H1 (cell line): ENCODE results near the gene GLIPR2. TPM values are rescaled to one million over a fixed set of nuclear protein-coding genes. Genes with fewer than 3 reads are reported as not detected.
A peak's percentile ranks its signal among the peaks of the same experiment; 100 is the strongest.

Experiments
- CTCF ChIA-PET: fragments of 300-600 bp; sonication (Branson Sonifier 250); formaldehyde crosslinking; loops from one replicate; lab custom pipeline; 2021; ENCODE audit not compliant: partially characterized antibody; lab: Charles Lee
- POLR2A ChIA-PET: fragments of 300-600 bp; sonication (Branson Sonifier 250); formaldehyde crosslinking; loops from one replicate; lab custom pipeline; 2021; ENCODE audit warnings: inconsistent platforms; ENCODE audit not compliant: partially characterized antibody; lab: Charles Lee
- DNase-seq, 2 experiments: peaks; one replicate each; pipeline versions ENCODE4 v3.0.0 to v3.0.0-alpha.2; 2010 to 2022; ENCODE audit warnings: low spot score in 2 of 2, low read depth in 1 of 2, mixed read lengths in 1 of 2
- FAIRE-seq: peaks from 2 replicates; lab custom pipeline; 2011; peaks lifted over from hg19 to GRCh38; lab: Jason Lieb, UNC
- H2AFZ ChIP-seq: 2 replicates; pipeline ENCODE4 v1.8.1; 2012; ENCODE audit warnings: low read length, inconsistent platforms
- H2AK5ac ChIP-seq: 2 replicates; pipeline ENCODE4 v1.6.1; 2013; ENCODE audit warnings: low read depth, low read length
- H2BK120ac ChIP-seq: replicated peaks from 2 replicates; pipeline ENCODE3; 2013; ENCODE audit warnings: low read depth, low read length, inconsistent platforms
- H2BK12ac ChIP-seq: 2 replicates; pipeline ENCODE4 v1.6.1; 2013; ENCODE audit warnings: low read depth, low read length
- H2BK15ac ChIP-seq: 2 replicates; pipeline ENCODE4 v1.6.1; 2013; ENCODE audit warnings: low read length
- H2BK20ac ChIP-seq: 2 replicates; pipeline ENCODE4 v1.6.1; 2013; ENCODE audit warnings: low read length
- H2BK5ac ChIP-seq: 2 replicates; pipeline ENCODE4 v1.6.1; 2013; ENCODE audit warnings: low read depth, low read length
- H3K14ac ChIP-seq: 2 replicates; pipeline ENCODE4 v1.6.1; 2013; ENCODE audit warnings: inconsistent platforms; ENCODE audit not compliant: insufficient read length
- H3K18ac ChIP-seq: 2 replicates; pipeline ENCODE4 v1.6.1; 2013; ENCODE audit warnings: low read length; ENCODE audit errors: extremely low read depth
- H3K23ac ChIP-seq: 2 replicates; pipeline ENCODE4 v1.6.1; 2013; ENCODE audit warnings: inconsistent platforms; ENCODE audit not compliant: insufficient read length
- H3K23me2 ChIP-seq: 2 replicates; pipeline ENCODE4 v1.6.1; 2013; ENCODE audit warnings: low read depth, low read length
- H3K27ac ChIP-seq: 2 replicates; pipeline ENCODE4 v1.6.1; 2011; ENCODE audit warnings: low read depth, low read length, inconsistent platforms
- H3K27me3 ChIP-seq, 4 experiments: replicated peaks in 1 of 4; 1 replicate in 1 of 4; 2 replicates in 3 of 4; pipeline versions ENCODE4 v1.6.1 to v1.8.1; 2011 to 2013; ENCODE audit warnings: low read length in 3 of 4, mild to moderate bottlenecking in 3 of 4, inconsistent platforms in 2 of 4, mixed read lengths in 2 of 4, moderate library complexity in 1 of 4; ENCODE audit not compliant: control insufficient read depth in 3 of 4, insufficient read depth in 3 of 4; ENCODE audit errors: extremely low read depth in 1 of 4
- H3K36me3 ChIP-seq, 4 experiments: 2 replicates each; pipeline versions ENCODE4 v1.6.1 to v1.8.1; 2011 to 2013; ENCODE audit warnings: mild to moderate bottlenecking in 4 of 4, low read length in 3 of 4, moderate library complexity in 2 of 4, control low read depth in 1 of 4, inconsistent platforms in 1 of 4; ENCODE audit not compliant: insufficient read depth in 4 of 4, control insufficient read depth in 2 of 4
- H3K4ac ChIP-seq: replicated peaks from 2 replicates; pipeline ENCODE3; 2013; ENCODE audit warnings: low read length, low read depth, mixed read lengths, inconsistent platforms; ENCODE audit not compliant: insufficient read length
- H3K4me1 ChIP-seq, 4 experiments: replicated peaks in 1 of 4; 1 replicate in 1 of 4; 2 replicates in 3 of 4; pipeline versions ENCODE4 v1.6.1 to v1.8.1; 2011 to 2013; ENCODE audit warnings: low read length in 3 of 4, inconsistent platforms in 2 of 4, mixed read lengths in 1 of 4; ENCODE audit not compliant: insufficient read depth in 4 of 4, control insufficient read depth in 3 of 4
- H3K4me2 ChIP-seq, 2 experiments: 2 replicates each; pipeline versions ENCODE4 v1.6.1 to v1.8.1; 2011 to 2013; ENCODE audit warnings: low read depth in 2 of 2, low read length in 2 of 2, control low read depth in 1 of 2, inconsistent platforms in 1 of 2, mild to moderate bottlenecking in 1 of 2; ENCODE audit not compliant: insufficient read depth in 1 of 2
- H3K4me3 ChIP-seq, 4 experiments: fragments of 200-600, 300-600 bp in 1 of 4; sonication (generic), shearing (Covaris generic), sonication (Bioruptor Twin) in 1 of 4; 2 replicates each; pipeline versions ENCODE4 v1.5.1 to v1.8.1; 2011 to 2016; ENCODE audit warnings: low read length in 4 of 4, low read depth in 3 of 4, control low read depth in 2 of 4, inconsistent platforms in 2 of 4, mild to moderate bottlenecking in 2 of 4, mixed read lengths in 1 of 4, moderate library complexity in 1 of 4; ENCODE audit not compliant: insufficient read depth in 2 of 4; ENCODE audit errors: extremely low read depth in 1 of 4
- H3K56ac ChIP-seq: replicated peaks from 2 replicates; pipeline ENCODE3; 2013; ENCODE audit warnings: low read depth, mild to moderate bottlenecking, mixed read lengths, low read length, inconsistent platforms; ENCODE audit not compliant: insufficient read length
- H3K79me1 ChIP-seq: 2 replicates; pipeline ENCODE4 v1.6.1; 2013; ENCODE audit warnings: low read depth, low read length, control low read depth
- H3K79me2 ChIP-seq, 2 experiments: 2 replicates each; pipeline versions ENCODE4 v1.6.1 to v1.8.1; 2012 to 2013; ENCODE audit warnings: low read length in 2 of 2, mild to moderate bottlenecking in 2 of 2, inconsistent platforms in 1 of 2; ENCODE audit not compliant: insufficient read depth in 2 of 2, control insufficient read depth in 1 of 2
- H3K9ac ChIP-seq, 4 experiments: replicated peaks in 1 of 4; 1 replicate in 1 of 4; 2 replicates in 3 of 4; pipeline versions ENCODE4 v1.6.1 to v1.8.1; 2011 to 2013; ENCODE audit warnings: low read depth in 3 of 4, low read length in 3 of 4, control low read depth in 2 of 4, mild to moderate bottlenecking in 2 of 4, moderate library complexity in 2 of 4, inconsistent platforms in 1 of 4; ENCODE audit errors: extremely low read depth in 1 of 4
- H3K9me3 ChIP-seq, 2 experiments: 2 replicates each; pipeline versions ENCODE4 v1.6.1 to v1.8.1; 2012 to 2013; ENCODE audit warnings: mild to moderate bottlenecking in 2 of 2, moderate library complexity in 2 of 2, control low read depth in 1 of 2, inconsistent platforms in 1 of 2, low read depth in 1 of 2, low read length in 1 of 2, mixed read lengths in 1 of 2; ENCODE audit not compliant: insufficient read depth in 2 of 2
- H4K20me1 ChIP-seq, 2 experiments: replicated peaks in 1 of 2; 2 replicates each; pipeline versions ENCODE3 to v1.8.1; 2011 to 2013; ENCODE audit warnings: inconsistent platforms in 2 of 2, low read length in 2 of 2, mild to moderate bottlenecking in 1 of 2; ENCODE audit not compliant: insufficient read depth in 2 of 2, control insufficient read depth in 1 of 2
- H4K5ac ChIP-seq: 2 replicates; pipeline ENCODE4 v1.6.1; 2013; ENCODE audit warnings: low read length, low read depth, mixed read lengths, inconsistent platforms; ENCODE audit not compliant: insufficient read length
- H4K8ac ChIP-seq: 2 replicates; pipeline ENCODE4 v1.8.0; 2013; ENCODE audit warnings: mild to moderate bottlenecking, moderate library complexity, low read length, inconsistent platforms; ENCODE audit not compliant: insufficient read depth; ENCODE audit errors: extremely low read depth
- H4K91ac ChIP-seq: replicated peaks from 2 replicates; pipeline ENCODE3; 2013; ENCODE audit warnings: low read length, mixed read lengths, inconsistent platforms; ENCODE audit not compliant: insufficient read length
- POU5F1 ChIP-seq: IDR thresholded peaks from 2 replicates; pipeline ENCODE4 v1.6.1; 2011; ENCODE audit warnings: low read depth, mild to moderate bottlenecking, low read length, moderate library complexity
- RBBP5 ChIP-seq: IDR thresholded peaks from 2 replicates; pipeline ENCODE4 v1.7.1; 2012; ENCODE audit warnings: low read depth, mild to moderate bottlenecking, inconsistent platforms, low read length, moderate library complexity, borderline replicate concordance
- WGBS, 2 experiments: shearing (Covaris generic) in 1 of 2; methylation state at CpG; one replicate each; pipeline versions ENCODE4 v1.1.6 to v1.1.7; 2013 to 2015; ENCODE audit warnings: low lambda C conversion rate in 2 of 2, mixed read lengths in 2 of 2, inconsistent platforms in 1 of 2, low coverage in 1 of 2, missing lambda C conversion rate in 1 of 2; ENCODE audit not compliant: insufficient replicate concordance in 2 of 2, insufficient coverage in 1 of 2, insufficient read length in 1 of 2; ENCODE audit errors: extremely low coverage in 1 of 2, missing lambda C conversion rate in 1 of 2; 5-methylcytosine and 5-hydroxymethylcytosine counted together
- polyA plus RNA-seq, 7 experiments: library from polyadenylated mRNA; depleted of rRNA in 3 of 7; stranded (reverse) in 5 of 7; unstranded in 2 of 7; fragments of >200 nt in 5 of 7; fragments of 200-250 nt in 2 of 7; gene quantifications; 1 replicate in 5 of 7; 2 replicates in 1 of 7; 4 replicates in 1 of 7; pipeline versions ENCODE4 v1.2.1 to v1.2.3, GENCODE V29; 2011 to 2013; ENCODE audit warnings: missing spikeins in 2 of 7, mixed read lengths in 2 of 7
- total RNA-seq: library from RNA; stranded (reverse); fragmentation: NEBNext Ultra II Directional; extraction: Animal tissue kit (Norgen Biotek cat#: 25700); gene quantifications from 2 replicates; pipeline ENCODE4 v1.2.1, GENCODE V29; 2021

Gene GLIPR2
- total and polyA plus RNA-seq, 2 of the 8 experiments (the other 6 are each of a cell fraction or from before 2014, with no cell fraction given), result 7.9 to 12.0 TPM

- peaks cover 3 to 5% of the 10 kb centered on the region in 2 experiments for H4K20me1 ChIP-seq
- H3K18ac ChIP-seq, result peak overlapping the region; percentile 48
- H3K4me1 ChIP-seq, result peaks cover 0 to 15% (median 7%) of the 10 kb centered on the region in 4 experiments; a peak in 6 of 7 replicates
- peak overlapping the region; percentile 13; the same call in 1 of the 2 replicates for H2BK15ac ChIP-seq
- H3K4me2 ChIP-seq, result peak overlapping the region; percentile 86 to 93
- H2AK5ac ChIP-seq, result no peak overlapping the region
- peaks cover 18 to 58% (median 49%) of the 10 kb centered on the region in 4 experiments for H3K27me3 ChIP-seq
- H3K9ac ChIP-seq, result no peak overlapping the region
- H2BK12ac ChIP-seq, result peak overlapping the region; percentile 50
- H3K4ac ChIP-seq, result no peak overlapping the region
- H3K9me3 ChIP-seq, result no peaks in the 10 kb centered on the region
- DNase-seq, result peak in 1 of 2 experiments; percentile 77
- 5% methylated on average over 13 of the region's 18 CpGs; no CpG with 5 or more reads in 1 of the 2 experiments for WGBS, 2 experiments
- no peaks in the 10 kb centered on the region for H3K79me1 ChIP-seq
- peaks cover 15% of the 10 kb centered on the region for H3K23me2 ChIP-seq
- CTCF ChIA-PET, result interaction anchor here (1.7 to 3.0 kb wide), 2 partner anchors 28 to 33 kb away, joined by 7 to 13 read pairs; no protein-coding TSS in a partner anchor
- no peak overlapping the region for H3K27ac ChIP-seq
- H4K5ac ChIP-seq, result no peak overlapping the region
- H2AFZ ChIP-seq, result no peak overlapping the region
- H4K8ac ChIP-seq, result no peak overlapping the region
- H3K4me3 ChIP-seq, result peak overlapping the region; percentile 62 to 76 (median 70)
- POLR2A ChIA-PET, result interaction anchor here (1.1 to 2.6 kb wide), 3 partner anchors 21 to 344 kb away, joined by 4 to 9 read pairs (median 5); no protein-coding TSS in a partner anchor
- H2BK5ac ChIP-seq, result no peak overlapping the region
- no peaks in the 10 kb centered on the region; a peak in 1 of 8 replicates for H3K36me3 ChIP-seq
- H3K79me2 ChIP-seq, result no peaks in the 10 kb centered on the region
- H2BK20ac ChIP-seq, result no peak overlapping the region
- H3K14ac ChIP-seq, result no peak overlapping the region
- TF ChIP-seq POU5F1 (no peak), RBBP5 (0 out of 2 replicates have a peak, but pooled peaks have one; percentile 8)
- TF ChIP-seq, all 59 proteins: peak for 1
- Histone ChIP-seq H3K23ac (no peak overlapping the region), H3K56ac (no peak overlapping the region), H4K91ac (no peak overlapping the region), H2BK120ac (no peak overlapping the region)
- FAIRE-seq, result no peak
These were observed 727 bp upstream of the GLIPR2 start for GRCh38 chr9:36135741-36136271.
